Endothelial cell of umbilical vein (primary cell): ENCODE measurements around the gene LTBP1.

Experiments used
- FOS ChIP-seq: IDR thresholded peaks from 2 replicates; pipeline ENCODE4 v1.6.1; 2011; ENCODE audit warnings: mild to moderate bottlenecking, low read length, moderate library complexity, borderline replicate concordance; ENCODE audit not compliant: insufficient read depth
- MYC ChIP-seq: IDR thresholded peaks from one replicate; pipeline ENCODE4 v1.6.1; 2011; ENCODE audit warnings: mild to moderate bottlenecking, low read depth, low read length
- POLR2A ChIP-seq: IDR thresholded peaks from 2 replicates; pipeline ENCODE4 v1.6.1; 2012; ENCODE audit warnings: low read depth, mild to moderate bottlenecking, control low read depth, low read length
- POLR2AphosphoS5 ChIP-seq: IDR thresholded peaks from 2 replicates; pipeline ENCODE4 v1.6.1; 2012; ENCODE audit warnings: low read depth, mild to moderate bottlenecking, control low read depth, low read length, moderate library complexity; ENCODE audit not compliant: insufficient read depth
- TF ChIP-seq, protein P1 (sequence below), 2 donors: IDR thresholded peaks; 1 replicate in 1 of 2; 2 replicates in 1 of 2; pipeline ENCODE4 v1.5.1; 2011; ENCODE audit warnings: low read length in 2 of 2, mild to moderate bottlenecking in 2 of 2, moderate library complexity in 2 of 2, control low read depth in 1 of 2, inconsistent platforms in 1 of 2, low read depth in 1 of 2; ENCODE audit not compliant: insufficient read depth in 1 of 2; ENCODE audit errors: extremely low read depth in 1 of 2

DNA sequence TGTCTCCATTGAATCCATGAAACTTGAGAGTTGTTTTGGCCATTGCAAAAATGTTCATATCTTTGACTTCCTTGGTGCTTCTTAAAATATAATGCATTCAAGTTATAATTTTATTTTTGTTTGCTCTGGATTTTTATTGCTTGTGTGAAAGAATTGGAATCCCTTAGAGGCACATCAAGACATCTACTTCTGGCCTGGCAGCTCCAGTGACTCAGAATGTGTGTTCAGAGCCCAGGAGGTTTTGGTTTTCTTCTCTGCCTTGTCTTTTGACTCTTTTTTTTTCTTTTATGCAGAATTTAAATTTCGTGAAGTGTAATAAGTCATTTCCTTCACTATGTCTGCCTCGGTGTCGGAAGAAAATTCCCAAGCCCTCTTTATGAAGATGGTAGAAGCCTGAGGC, 180.2 kb downstream of the LTBP1 start:
- TF ChIP-seq, protein P1, sequence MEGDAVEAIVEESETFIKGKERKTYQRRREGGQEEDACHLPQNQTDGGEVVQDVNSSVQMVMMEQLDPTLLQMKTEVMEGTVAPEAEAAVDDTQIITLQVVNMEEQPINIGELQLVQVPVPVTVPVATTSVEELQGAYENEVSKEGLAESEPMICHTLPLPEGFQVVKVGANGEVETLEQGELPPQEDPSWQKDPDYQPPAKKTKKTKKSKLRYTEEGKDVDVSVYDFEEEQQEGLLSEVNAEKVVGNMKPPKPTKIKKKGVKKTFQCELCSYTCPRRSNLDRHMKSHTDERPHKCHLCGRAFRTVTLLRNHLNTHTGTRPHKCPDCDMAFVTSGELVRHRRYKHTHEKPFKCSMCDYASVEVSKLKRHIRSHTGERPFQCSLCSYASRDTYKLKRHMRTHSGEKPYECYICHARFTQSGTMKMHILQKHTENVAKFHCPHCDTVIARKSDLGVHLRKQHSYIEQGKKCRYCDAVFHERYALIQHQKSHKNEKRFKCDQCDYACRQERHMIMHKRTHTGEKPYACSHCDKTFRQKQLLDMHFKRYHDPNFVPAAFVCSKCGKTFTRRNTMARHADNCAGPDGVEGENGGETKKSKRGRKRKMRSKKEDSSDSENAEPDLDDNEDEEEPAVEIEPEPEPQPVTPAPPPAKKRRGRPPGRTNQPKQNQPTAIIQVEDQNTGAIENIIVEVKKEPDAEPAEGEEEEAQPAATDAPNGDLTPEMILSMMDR (IDR thresholded peaks at IDR 0.05; ENCODE audit: extremely low read depth in 1 of 2, insufficient read depth in 1 of 2, low read depth in 1 of 2, low read length in 2 of 2): no peak
- TF ChIP-seq POLR2A (no peak), POLR2AphosphoS5 (no peak), FOS (no peak), MYC (no peak)
